ENCODE measurements around the gene DLK2. TPM values are rescaled to one million over a fixed set of nuclear protein-coding genes. Genes with fewer than 3 reads are reported as not detected.
A peak's percentile ranks its signal among the peaks of the same experiment; 100 is the strongest.

The DLK2 gene
- total RNA-seq, 1 experiment from 2014 or later = 30.2 TPM

GRCh38 chr6:43471399-43471798, 16.1 kb upstream of the DLK2 start:
- Mint-ChIP-seq H3K27me3 (ENCODE audit: insufficient read depth, unreplicated experiment) (no peaks in the 10 kb centered on the region), H3K27ac (ENCODE audit: low read depth, unreplicated experiment) (no peak overlapping the region), H3K9me3 (ENCODE audit: unreplicated experiment) (no peaks in the 10 kb centered on the region), H3K36me3 (ENCODE audit: insufficient read depth, unreplicated experiment) (no peaks in the 10 kb centered on the region), H3K4me3 (ENCODE audit: unreplicated experiment) (no peak overlapping the region), H3K4me1 (ENCODE audit: insufficient read depth, unreplicated experiment) (peaks cover 5% of the 10 kb centered on the region)
- POLR2A ChIA-PET = interaction anchor here (0.6 to 2.7 kb wide), 4 partner anchors 8 to 101 kb away, joined by 3 to 10 read pairs (median 4); no protein-coding TSS in a partner anchor
- intact Hi-C loops (cut with micrococcal nuclease) = no loop called here
- TF ChIP-seq CTCF (IDR thresholded peaks at IDR 0.05; ENCODE audit: unreplicated experiment) = no peak
- CTCF ChIA-PET = interaction anchor here (1.0 to 1.2 kb wide), 4 partner anchors 24 to 241 kb away, joined by 3 to 6 read pairs (median 3); no protein-coding TSS in a partner anchor
- no TSS peak for BruUV-seq (replicated peaks)
- no peak for DNase-seq (ENCODE audit: unreplicated experiment)

- no peaks in the 10 kb centered on the region for H3K9me3 Mint-ChIP-seq (ENCODE audit: unreplicated experiment)
- H3K4me3 Mint-ChIP-seq (ENCODE audit: unreplicated experiment) = no peak overlapping the region
- DNase-seq (ENCODE audit: unreplicated experiment) = no peak
- POLR2A ChIA-PET = interaction anchor here (1.0 to 2.7 kb wide), 3 partner anchors 10 to 26 kb away, joined by 3 to 10 read pairs (median 4); no protein-coding TSS in a partner anchor
- H3K4me1 Mint-ChIP-seq (ENCODE audit: insufficient read depth, unreplicated experiment) = peaks cover 5% of the 10 kb centered on the region
- H3K27me3 Mint-ChIP-seq (ENCODE audit: insufficient read depth, unreplicated experiment) = no peaks in the 10 kb centered on the region
- intact Hi-C loops (cut with micrococcal nuclease) = no loop called here
- H3K36me3 Mint-ChIP-seq (ENCODE audit: insufficient read depth, unreplicated experiment) = no peaks in the 10 kb centered on the region
- H3K27ac Mint-ChIP-seq (ENCODE audit: low read depth, unreplicated experiment) = no peak overlapping the region
- BruUV-seq (replicated peaks) = no TSS peak
- CTCF ChIA-PET = interaction anchor here (0.6 to 0.7 kb wide), 4 partner anchors 209 to 724 kb away, joined by 3 to 5 read pairs (median 4); partner anchors contain the start of gene TBCC
- TF ChIP-seq CTCF (IDR thresholded peaks at IDR 0.05; ENCODE audit: unreplicated experiment) = no peak
These were observed 14.6 kb upstream of the DLK2 start for GRCh38 chr6:43469947-43470346.

GRCh38 chr6:43468748-43469681, 13.7 kb upstream of the DLK2 start:
- TF ChIP-seq CTCF (IDR thresholded peaks at IDR 0.05; ENCODE audit: unreplicated experiment) = no peak
- Mint-ChIP-seq H3K4me1 (ENCODE audit: insufficient read depth, unreplicated experiment) (peaks cover 5% of the 10 kb centered on the region), H3K27me3 (ENCODE audit: insufficient read depth, unreplicated experiment) (no peaks in the 10 kb centered on the region), H3K9me3 (ENCODE audit: unreplicated experiment) (no peaks in the 10 kb centered on the region), H3K27ac (ENCODE audit: low read depth, unreplicated experiment) (no peak overlapping the region), H3K36me3 (ENCODE audit: insufficient read depth, unreplicated experiment) (no peaks in the 10 kb centered on the region), H3K4me3 (ENCODE audit: unreplicated experiment) (no peak overlapping the region)
- peak; percentile 49 for DNase-seq (ENCODE audit: unreplicated experiment)
- ChIA-PET POLR2A (interaction anchor here (1.0 to 2.7 kb wide), 3 partner anchors 11 to 27 kb away, joined by 3 to 10 read pairs (median 4); no protein-coding TSS in a partner anchor), CTCF (interaction anchor here (0.7 to 1.6 kb wide), 3 partner anchors 24 to 723 kb away, joined by 4 to 5 read pairs (median 5); partner anchors contain the start of gene TBCC)
- intact Hi-C loops (cut with micrococcal nuclease) = no loop called here
- no TSS peak for BruUV-seq (replicated peaks)

- ChIA-PET CTCF (interaction anchor here (1.6 kb wide), 1 partner anchor 25 kb away, joined by 4 read pairs; no protein-coding TSS in a partner anchor), POLR2A (interaction anchor here (0.5 kb wide), 1 partner anchor 75 kb away, joined by 3 read pairs; no protein-coding TSS in a partner anchor)
- no peak overlapping the region for H3K27ac Mint-ChIP-seq (ENCODE audit: low read depth, unreplicated experiment)
- no peak for TF ChIP-seq CTCF (IDR thresholded peaks at IDR 0.05; ENCODE audit: unreplicated experiment)
- peaks cover 5% of the 10 kb centered on the region for H3K4me1 Mint-ChIP-seq (ENCODE audit: insufficient read depth, unreplicated experiment)
- DNase-seq (ENCODE audit: unreplicated experiment) = no peak
- BruUV-seq (replicated peaks) = no TSS peak
- intact Hi-C loops (cut with micrococcal nuclease) = no loop called here
- no peaks in the 10 kb centered on the region for H3K36me3 Mint-ChIP-seq (ENCODE audit: insufficient read depth, unreplicated experiment)
- no peak overlapping the region for H3K4me3 Mint-ChIP-seq (ENCODE audit: unreplicated experiment)
- no peaks in the 10 kb centered on the region for H3K9me3 Mint-ChIP-seq (ENCODE audit: unreplicated experiment)
- no peaks in the 10 kb centered on the region for H3K27me3 Mint-ChIP-seq (ENCODE audit: insufficient read depth, unreplicated experiment)
These were observed 12.9 kb upstream of the DLK2 start for GRCh38 chr6:43468240-43468639.

Measured in MCF 10A (cell line).